Jurkat, Clone E6-1 (cell line): ENCODE results near the gene FRMPD2. TPM values are rescaled to one million over a fixed set of nuclear protein-coding genes. Genes with fewer than 3 reads are reported as not detected.

Experiments used
- DNase-seq: peaks from one replicate; pipeline ENCODE4 v3.0.0-alpha.2; 2011; ENCODE audit warnings: low read depth, low spot score
- H3K4me3 ChIP-seq: 2 replicates; pipeline ENCODE4 v1.5.1; 2011; ENCODE audit warnings: mild to moderate bottlenecking, low read length, control low read depth, moderate library complexity
- polyA plus RNA-seq: library from polyadenylated mRNA; unstranded; fragments of >200 nt; gene quantifications from one replicate; pipeline ENCODE4 v1.2.1, GENCODE V29; 2012; ENCODE audit warnings: missing spikeins; ENCODE audit not compliant: insufficient read length, insufficient read depth

Gene FRMPD2, protein sequence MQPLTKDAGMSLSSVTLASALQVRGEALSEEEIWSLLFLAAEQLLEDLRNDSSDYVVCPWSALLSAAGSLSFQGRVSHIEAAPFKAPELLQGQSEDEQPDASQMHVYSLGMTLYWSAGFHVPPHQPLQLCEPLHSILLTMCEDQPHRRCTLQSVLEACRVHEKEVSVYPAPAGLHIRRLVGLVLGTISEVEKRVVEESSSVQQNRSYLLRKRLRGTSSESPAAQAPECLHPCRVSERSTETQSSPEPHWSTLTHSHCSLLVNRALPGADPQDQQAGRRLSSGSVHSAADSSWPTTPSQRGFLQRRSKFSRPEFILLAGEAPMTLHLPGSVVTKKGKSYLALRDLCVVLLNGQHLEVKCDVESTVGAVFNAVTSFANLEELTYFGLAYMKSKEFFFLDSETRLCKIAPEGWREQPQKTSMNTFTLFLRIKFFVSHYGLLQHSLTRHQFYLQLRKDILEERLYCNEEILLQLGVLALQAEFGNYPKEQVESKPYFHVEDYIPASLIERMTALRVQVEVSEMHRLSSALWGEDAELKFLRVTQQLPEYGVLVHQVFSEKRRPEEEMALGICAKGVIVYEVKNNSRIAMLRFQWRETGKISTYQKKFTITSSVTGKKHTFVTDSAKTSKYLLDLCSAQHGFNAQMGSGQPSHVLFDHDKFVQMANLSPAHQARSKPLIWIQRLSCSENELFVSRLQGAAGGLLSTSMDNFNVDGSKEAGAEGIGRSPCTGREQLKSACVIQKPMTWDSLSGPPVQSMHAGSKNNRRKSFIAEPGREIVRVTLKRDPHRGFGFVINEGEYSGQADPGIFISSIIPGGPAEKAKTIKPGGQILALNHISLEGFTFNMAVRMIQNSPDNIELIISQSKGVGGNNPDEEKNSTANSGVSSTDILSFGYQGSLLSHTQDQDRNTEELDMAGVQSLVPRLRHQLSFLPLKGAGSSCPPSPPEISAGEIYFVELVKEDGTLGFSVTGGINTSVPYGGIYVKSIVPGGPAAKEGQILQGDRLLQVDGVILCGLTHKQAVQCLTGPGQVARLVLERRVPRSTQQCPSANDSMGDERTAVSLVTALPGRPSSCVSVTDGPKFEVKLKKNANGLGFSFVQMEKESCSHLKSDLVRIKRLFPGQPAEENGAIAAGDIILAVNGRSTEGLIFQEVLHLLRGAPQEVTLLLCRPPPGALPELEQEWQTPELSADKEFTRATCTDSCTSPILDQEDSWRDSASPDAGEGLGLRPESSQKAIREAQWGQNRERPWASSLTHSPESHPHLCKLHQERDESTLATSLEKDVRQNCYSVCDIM (N-terminal part only)
- polyA plus RNA-seq, result not detected

DNA sequence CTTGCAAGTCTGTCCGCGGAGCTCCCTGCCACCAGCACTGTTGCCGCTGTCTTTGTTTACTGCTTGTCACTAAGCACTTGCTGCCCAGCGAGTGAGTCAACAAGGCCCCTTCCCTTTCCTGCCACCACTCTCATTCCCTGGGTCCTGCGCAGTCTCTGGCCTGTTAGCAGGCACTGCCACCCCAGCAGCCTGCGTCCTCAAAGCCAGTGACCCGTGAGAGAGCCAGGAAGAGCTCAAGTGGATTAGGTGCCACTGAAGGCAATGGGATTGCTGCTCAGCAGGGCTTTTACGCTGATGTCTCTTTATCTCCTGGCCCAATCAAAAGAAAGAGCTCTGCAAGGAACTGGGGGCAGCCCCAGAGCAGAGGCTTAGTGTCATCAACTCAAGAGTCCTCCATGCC lies at the start of gene FRMPD2:
TSS of gene FRMPD2 (minus strand) at position 61 of the 400 bp plus-strand sequence. CDS start 129 bp downstream, outside the sequence.
- DNase-seq, result no peak
- H3K4me3 ChIP-seq, result no peak within 1 kb of the TSS

DNA sequence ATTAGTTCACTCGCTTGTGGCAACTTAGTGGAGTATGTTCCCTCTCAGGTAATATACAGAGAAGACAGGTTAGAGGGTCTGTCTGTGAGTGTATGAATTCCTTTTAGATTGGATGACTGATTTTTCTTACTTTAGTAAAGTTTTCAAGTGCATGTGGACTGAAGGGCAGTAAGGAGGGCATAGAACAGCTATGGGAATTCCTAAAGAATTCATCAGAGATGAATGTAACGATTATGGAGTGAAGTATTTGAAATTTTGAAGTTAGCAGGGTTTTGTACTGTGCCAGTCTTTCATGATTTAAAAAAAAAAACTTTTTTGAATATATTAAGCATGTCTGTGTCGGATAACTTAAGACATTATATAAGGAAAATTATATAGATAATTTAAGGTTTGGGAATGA lies 47.5 kb upstream of the FRMPD2 start:
- no peak overlapping the region for H3K4me3 ChIP-seq
- DNase-seq, result no peak

DNA sequence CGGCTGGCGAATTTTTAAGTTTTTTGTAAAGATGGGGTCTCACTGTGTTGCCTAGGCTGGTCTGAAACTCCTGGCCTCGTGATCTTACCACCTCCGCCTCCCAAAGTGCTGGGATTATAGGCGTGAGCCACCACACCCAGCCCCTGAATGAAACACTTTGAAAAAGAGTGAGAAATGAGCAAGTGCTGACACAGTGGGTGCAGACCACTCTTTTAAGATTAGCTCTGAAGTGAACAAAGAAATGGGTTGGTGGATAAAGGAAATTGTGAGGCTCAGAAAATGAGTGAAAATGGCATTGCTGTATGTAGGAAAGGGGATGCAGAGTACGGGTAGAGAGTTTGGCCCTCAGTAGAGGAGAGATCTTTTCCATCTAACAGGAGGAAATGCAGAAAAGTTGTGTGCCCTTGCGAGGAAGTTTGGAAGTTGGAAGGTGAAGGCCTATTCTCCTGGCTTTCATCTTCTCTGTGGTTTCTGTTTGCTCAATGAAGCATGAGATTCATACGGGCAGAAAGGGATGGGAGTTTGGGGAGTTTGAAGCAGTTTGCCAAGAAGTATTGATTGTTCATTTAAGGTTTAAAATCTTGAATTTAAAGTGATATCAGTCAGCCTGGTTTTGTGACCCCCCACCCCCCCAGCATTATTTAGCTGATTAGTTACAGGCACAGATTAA lies 43.0 kb upstream of the FRMPD2 start:
- no peak overlapping the region for H3K4me3 ChIP-seq
- no peak for DNase-seq

DNA sequence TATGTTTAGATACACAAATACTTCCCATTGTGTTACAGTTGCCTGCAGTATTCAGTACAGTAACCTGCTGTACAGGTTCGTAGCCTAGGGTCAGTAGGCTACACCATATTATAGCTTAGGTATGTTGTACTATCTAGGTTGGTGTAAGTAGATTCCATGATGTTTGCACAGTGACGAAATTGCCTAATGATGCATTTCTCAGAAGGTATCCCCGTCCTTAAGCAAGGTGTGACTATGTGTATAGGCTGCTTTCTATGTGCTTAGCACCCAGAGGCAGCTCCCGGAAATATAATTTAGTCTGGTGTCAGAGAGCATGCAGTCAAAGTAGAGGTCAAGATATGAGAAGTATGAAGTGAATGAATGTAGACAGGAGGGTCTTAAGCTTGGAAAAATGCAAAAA lies 41.7 kb upstream of the FRMPD2 start:
- no peak for DNase-seq
- H3K4me3 ChIP-seq, result no peak overlapping the region

DNA sequence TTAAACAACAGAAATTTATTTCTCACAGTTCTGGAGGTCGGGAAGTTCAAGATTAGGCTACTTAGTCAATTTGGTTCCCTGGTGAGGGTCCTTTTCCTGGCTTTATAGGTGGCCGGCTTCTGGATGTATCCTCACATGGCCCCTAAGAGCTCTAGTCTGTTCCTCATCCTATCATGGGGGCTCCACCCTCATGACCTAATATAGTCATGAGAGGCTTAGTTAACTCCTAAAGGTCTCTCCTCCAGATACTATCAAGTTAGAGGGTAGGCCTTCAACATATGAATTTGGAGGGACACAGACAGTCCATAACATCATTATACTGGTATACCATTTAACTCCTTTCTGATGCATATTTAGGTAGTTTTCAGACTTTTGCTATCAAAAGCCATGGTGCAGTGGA lies 39.6 kb upstream of the FRMPD2 start:
- no peak for DNase-seq
- no peak overlapping the region for H3K4me3 ChIP-seq

DNA sequence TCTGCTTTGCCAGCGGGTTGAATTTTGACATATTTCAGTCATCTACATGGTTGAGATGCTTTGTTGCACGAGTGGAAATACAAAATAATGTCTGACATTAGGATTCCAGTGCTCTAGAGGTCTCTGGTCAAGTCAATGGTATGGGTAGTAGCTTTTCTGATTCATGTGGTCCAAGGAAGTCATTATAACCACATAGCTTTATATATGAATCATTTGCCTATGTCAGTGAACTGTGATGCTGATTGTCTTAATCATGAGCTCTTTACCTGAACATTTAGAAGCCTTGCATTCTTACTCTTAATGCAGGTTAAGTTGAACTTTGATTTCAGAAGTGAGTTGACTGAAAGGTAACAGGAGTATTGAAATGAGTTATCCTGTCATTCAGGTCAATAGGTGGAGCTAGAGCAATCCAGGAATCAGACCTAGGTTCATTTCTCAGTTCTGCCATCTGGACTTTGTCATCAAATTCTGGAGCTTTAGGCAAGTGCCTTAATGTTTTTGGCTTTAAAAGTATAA lies 35.3 kb upstream of the FRMPD2 start:
- H3K4me3 ChIP-seq, result no peak overlapping the region
- DNase-seq, result no peak

DNA sequence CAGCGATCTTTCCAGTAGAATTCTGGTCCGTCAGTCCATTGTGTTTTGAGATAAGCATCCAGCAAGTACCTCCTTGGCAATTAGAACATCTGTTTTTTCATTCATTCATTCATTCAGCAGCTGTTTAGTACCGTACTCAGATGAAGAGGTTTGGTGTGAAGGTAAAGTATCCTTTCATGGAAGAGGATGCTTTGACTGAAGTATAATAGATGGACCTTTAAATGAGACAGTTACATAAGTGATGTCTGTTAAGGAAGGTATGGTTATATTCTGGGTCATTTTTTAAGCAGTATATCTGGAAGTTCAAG lies 33.2 kb upstream of the FRMPD2 start:
- DNase-seq, result no peak
- H3K4me3 ChIP-seq, result peak overlapping the region; percentile 76

DNA sequence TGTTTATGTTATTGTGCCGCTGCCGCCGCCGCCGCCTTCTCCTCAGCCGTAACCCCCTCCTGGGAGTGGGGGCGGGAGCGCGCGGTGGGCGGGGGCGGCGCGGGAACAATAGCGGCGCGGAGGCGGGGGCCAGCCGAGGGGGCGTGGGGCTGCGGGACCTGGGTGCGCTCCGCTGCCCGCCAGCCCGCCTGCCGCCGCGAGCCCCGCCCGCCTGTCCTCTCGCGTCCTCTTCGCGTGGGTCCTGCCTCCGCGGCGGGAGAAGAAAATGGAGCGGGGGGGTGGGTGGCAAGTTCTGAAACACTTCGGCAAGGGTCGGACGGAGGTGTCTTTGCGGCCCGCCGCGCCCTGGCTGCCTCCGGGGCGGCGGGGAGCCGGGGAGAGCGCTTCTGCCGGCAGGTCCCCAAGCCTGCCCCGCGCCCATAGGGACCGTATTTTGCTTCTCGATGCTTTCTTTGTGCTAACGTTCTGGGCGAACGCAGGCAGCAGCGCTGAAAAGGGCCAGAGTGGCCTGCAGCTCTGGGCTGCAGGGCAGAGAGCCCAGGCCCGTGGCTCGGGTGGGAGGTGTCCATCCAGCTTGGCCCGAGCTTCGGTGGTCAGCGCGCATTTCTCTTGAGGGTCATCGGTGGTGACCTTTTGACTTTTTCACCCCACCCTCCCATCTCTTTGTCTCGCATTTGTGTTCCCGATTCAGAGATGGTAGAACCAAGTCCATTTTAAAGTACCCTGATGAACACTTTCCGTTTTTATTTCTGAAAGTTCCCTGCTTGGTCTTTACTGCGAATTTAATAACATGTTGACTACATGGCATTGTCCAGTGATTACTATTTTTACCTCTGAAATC lies 32.6 kb upstream of the FRMPD2 start:
- peak overlapping the region; percentile 76 for H3K4me3 ChIP-seq
- DNase-seq, result no peak

DNA sequence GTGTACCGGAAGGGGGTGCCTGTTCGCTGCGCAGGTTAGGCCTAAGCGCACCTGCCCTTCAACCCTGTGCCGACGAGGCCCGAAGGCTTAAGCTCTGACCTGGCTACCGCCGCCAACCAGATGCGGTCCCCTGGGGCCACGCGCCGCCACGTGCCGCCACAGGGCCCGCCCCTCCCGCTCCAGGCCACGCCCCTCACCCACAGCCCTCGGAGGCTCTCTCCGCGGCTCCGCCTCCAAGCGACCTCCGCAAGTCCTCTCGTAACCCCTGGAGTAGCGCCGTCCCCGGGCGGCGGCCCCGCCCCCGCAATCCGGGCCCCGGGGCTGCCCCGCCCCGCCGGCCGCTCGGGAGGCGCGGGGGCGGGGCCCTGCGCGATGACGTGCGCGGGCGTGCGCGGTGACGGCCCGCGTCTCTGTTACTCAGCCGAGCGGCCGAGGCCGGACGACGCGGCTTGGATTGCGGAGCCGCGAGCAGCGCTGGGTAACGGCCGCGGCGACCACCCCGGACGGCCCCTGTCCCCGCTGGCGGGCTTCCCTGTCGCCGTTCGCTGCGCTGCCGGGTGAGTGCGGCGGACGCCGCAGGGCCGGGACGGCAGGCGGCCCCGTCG lies 31.9 kb upstream of the FRMPD2 start, which contains the start of gene MAPK8:
TSS of gene MAPK8 (plus strand) at position 413 of the 605 bp plus-strand sequence. CDS start 94,984 bp downstream, outside the sequence.
- H3K4me3 ChIP-seq, result peak within 1 kb of the TSS; percentile 76
- peak; percentile 83 for DNase-seq

DNA sequence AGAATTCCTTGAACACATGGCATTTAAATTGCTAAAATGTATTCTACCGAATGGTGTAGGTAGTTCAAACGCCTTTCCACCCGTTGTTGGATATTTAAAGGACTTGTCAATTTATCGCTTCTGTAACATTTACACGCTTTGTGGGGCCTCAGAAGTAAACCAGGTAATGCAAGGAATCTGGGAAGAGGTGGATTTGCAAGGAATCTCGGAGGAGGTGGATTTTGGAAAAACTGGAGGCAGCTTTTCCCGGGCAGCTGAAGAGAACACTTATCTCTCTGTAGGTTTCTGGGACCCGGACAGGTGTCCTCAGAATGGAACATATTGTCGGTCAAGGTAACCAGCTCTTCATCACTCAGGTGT lies 31.4 kb upstream of the FRMPD2 start:
- H3K4me3 ChIP-seq, result peak overlapping the region; percentile 34
- no peak for DNase-seq

DNA sequence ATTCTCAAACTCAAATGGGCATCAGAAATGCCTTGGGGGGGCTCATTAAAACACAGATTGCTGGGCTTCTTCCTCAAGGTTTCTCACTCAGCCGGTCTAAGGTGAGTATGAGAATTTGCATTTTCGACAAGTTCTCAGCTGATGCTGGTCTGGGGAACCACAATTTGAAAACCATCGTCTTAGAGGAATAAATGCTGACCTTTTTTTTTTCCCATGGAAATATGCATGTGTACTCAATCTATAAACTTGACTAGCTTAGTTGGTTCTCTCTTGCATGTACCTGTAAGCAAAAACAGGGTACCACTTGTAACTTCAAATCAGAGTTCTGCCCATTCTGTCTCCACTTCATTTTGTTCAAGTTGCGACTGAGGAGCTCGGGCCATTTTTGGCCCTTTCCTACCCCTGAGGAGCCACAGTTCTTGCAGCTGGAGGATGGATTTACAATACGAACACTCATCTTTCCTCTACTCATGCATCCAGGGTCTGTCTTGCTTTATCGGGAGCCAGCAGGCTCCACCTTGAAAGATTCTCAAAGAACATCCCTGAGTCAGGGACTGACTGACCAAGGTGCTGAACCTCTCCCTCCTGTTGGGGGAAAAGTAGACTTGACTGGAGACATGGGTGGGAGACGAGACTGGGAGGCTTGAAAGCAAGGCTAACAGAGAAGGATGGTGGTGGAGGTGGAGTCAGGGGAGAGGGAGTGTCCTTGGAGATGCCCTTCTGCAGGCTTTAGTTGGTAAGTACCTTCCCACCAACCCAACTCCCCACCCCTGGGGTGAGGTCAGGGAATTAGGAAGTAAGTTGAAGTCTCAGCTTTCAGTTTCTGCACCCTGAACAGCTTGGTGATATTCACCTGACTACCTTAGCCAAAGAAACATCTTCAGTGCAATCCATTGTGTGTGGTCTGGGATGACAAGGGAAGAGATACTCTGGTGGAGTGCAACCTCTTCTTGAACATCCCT lies 28.3 kb upstream of the FRMPD2 start:
- no peak overlapping the region for H3K4me3 ChIP-seq
- no peak for DNase-seq

DNA sequence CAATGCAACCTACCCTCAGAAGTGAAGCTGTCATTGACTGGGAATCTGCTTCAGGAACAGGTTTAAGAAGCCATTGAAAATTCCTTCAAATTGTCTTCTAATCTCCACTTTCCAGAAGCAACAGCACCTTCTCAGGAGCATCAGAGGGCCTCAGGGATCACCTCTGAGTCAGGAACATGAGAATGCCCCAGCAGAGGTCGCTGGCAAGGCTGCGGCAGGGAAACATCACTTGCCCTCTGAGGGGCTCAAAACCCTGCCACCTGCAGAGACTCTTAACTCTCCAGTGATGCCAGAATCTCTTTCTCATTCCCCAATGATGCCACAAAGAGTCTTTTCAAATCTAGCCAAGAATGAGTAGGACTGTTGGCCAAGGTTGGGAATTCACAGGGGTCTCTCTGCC lies 26.1 kb upstream of the FRMPD2 start:
- DNase-seq, result no peak
- no peak overlapping the region for H3K4me3 ChIP-seq

DNA sequence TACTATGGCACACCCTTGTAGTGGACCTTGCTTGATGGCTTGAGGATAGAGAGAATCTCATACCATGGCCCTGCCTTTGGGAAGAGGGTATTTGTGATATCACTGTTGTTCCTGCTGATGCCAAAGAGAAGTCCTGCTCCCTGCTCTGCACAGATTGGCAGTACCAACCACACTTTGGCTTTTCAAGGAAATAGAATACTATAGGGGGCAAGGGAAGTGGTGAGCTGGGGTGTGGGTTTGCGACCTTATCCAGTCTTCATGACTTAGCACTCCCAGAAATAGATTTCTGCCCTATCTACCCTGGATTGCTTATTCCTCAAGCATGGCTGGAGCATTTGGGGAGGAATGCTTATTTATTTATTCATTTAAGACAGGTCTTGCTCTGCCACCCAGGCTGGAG lies 25.2 kb upstream of the FRMPD2 start:
- no peak for DNase-seq
- H3K4me3 ChIP-seq, result no peak overlapping the region

DNA sequence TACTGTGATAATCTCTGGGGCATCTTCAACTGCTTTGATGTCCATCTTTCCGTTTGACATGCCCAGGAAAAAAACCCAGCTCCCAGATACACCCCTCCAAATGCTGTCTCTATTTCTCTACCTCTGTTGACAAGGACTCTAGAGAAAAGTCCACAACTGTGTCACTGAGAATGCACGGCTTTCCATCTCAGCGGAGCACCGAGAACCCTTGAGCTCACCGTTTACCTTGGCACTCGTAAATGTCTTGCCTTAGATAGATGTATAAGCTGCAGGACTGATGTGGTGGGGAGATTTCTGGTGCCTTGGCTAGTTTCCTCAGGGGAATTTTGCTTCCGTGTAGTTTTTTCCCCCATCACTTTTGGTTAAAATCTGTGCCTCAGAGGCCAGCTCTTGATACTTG lies 24.6 kb upstream of the FRMPD2 start:
- no peak for DNase-seq

DNA sequence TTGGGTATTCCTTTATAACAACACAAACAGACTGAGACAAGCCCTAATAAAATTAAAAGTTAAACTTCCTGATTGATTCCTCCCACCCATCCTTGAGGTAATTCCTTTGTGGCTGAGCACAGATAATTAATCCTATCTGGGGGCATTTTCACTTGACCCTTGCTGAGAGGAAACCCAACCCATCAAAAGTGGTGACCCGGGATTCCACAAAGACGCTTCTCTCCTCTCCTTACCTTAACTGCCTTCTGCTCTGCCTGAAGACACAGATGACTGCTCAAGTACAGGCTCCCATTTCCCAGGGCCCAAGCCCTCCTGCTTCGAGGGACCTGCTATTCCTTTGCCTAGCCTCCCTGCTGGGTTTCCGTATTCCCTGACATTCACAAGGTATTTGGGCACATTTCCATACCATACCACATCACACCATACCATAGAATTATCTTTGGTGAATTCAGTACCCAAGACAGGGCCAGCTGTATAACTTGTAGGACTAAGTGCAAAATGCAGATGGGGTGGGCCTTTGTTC lies 22.1 kb upstream of the FRMPD2 start:
- DNase-seq, result no peak
- H3K4me3 ChIP-seq, result no peak overlapping the region

More for the DNA sequence above, 24.6 kb upstream of the FRMPD2 start:
- no peak overlapping the region for H3K4me3 ChIP-seq

DNA sequence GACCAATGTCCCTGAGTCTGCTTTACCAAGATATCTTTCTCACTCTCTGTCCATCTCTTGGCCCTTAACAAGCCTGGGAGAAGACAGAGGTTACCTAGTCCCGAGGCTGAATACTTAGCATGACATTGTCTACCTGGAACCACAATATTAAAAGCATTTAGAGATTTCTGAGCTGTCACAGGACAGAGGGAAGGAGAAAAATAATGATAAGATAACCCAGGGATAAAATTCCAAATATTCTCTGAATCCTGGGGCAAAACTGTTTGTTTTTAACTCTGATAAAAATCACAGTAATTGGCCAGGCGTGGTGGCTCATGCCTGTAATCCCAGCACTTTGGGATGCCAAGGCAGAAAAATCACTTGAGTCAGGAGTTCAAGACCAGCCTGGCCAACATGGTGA lies 19.9 kb upstream of the FRMPD2 start:
- no peak overlapping the region for H3K4me3 ChIP-seq
- DNase-seq, result no peak
